GM18507 (cell line): Measurements from ENCODE around the gene AMMECR1.
A peak's percentile ranks its signal among the peaks of the same experiment; 100 is the strongest.
"Not testable (repeated sequence)": the region's sequence is repeated elsewhere in the genome, so short reads cannot be mapped to it uniquely, and the experiment has no call there.

Source experiments
- DNase-seq: peaks from one replicate; pipeline ENCODE4 v3.0.0; 2011; ENCODE audit warnings: low read depth; ENCODE audit not compliant: insufficient read length; ENCODE audit errors: extremely low spot score
- FAIRE-seq: peaks from 2 replicates; lab custom pipeline; 2011; peaks lifted over from hg19 to GRCh38; lab: Jason Lieb, UNC

AMMECR1 gene

DNA sequence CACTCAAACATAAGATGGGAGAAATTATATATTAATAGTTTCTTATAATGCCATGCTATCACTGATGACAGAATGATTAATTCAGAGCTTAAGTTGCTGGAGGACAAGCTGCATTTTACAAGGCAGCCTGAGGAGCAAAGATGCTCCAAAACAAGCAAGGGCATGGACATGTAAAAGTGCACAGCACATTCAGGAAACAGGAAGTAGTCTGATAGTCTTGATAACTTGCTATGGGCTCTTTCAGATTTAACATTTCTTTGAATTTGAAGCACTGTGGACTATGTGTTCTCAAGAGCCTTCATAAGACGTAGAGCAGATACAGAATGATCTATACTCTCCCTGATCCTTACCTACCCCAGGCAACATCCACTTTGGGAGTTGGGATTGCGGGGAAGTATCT, 50.0 kb downstream of the AMMECR1 start:
- FAIRE-seq: peak; percentile 33

GRCh38 chrX:110265661-110266060, 52.2 kb downstream of the AMMECR1 start:
- peak; percentile 24 for FAIRE-seq
- no peak for DNase-seq

More for the DNA sequence above, 50.0 kb downstream of the AMMECR1 start:
- DNase-seq: no peak

DNA sequence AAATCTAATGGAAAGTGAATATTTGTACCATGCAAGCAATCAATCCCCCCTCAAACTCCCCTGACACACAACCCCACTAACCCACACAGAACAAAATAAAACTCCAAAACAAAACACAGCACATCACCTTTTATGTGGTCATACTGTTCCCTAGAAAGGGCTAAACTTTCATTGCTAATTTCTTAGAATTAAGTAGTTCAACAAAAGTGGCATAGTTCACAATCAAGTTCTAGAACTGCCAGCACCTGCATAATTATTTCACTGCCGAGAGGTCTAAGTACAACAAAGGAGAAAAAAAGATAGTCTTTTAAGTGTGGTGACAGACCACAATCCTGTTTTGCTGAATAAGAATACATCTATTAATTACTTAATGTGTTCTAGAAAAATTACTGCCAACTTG, 58.8 kb downstream of the AMMECR1 start:
- FAIRE-seq (no peak), DNase-seq (no peak)

GRCh38 chrX:110258552-110258951, 59.3 kb downstream of the AMMECR1 start:
- DNase-seq: no peak
- FAIRE-seq: no peak

DNA sequence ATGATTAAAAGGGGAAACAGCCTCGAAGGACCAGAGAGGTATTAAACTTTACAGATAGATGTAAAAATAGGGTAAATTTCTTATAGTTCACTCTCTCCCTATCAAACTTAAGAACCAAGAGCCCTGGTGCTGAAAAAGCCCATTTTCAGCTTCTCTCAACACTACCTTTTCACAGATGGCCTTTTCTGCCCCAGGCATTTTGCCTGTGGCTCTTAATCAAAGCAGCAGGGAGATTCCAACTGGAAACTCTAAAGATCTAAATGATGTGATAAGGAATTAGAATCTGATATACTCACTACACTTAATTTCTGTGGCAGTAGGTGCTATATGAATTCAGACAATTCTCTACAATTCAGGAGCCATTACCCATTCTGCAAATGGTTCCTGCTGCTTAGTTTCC, 60.0 kb downstream of the AMMECR1 start:
- FAIRE-seq (no peak), DNase-seq (no peak)

- FAIRE-seq (no peak), DNase-seq (no peak)
Observed at GRCh38 chrX:110252711-110253110, 65.2 kb downstream of the AMMECR1 start.

DNA sequence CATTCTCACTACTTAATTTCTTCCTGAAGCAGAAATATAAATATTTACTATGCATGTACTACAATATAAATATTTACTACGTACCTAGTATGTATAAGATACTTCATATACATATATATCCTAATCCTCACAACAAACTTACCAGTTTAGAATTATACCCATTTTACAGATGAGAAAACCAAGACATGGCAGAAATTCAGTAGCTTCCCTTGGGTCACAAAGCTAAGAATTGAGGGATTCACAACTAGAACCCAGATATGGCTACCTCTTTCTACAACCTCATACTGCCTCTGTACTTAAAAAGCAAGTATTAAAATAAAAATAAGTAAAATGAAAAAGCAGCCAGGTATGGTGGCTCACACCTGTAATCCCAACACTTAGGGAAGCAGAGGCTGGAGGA, 65.9 kb downstream of the AMMECR1 start:
- FAIRE-seq: no peak
- DNase-seq: no peak

DNA sequence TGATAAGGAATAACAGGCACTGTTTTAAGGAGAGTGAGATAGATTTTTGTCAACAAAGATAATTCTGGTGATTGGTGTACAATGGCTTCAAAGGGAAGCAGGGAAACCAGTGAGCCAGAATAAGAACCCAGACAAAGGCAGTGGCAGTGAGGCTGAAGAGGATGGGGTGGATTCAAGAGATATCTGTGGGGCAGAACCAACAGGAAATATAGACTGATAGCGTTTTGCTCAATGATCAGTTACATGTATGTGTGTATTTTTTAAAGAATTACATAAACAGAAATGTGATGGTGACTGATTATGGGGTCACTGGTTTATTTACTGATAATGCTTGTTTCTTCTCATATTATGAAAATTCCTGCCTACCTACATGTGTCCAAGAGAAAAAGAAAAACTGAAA, 66.4 kb downstream of the AMMECR1 start:
- FAIRE-seq (no peak), DNase-seq (no peak)

DNA sequence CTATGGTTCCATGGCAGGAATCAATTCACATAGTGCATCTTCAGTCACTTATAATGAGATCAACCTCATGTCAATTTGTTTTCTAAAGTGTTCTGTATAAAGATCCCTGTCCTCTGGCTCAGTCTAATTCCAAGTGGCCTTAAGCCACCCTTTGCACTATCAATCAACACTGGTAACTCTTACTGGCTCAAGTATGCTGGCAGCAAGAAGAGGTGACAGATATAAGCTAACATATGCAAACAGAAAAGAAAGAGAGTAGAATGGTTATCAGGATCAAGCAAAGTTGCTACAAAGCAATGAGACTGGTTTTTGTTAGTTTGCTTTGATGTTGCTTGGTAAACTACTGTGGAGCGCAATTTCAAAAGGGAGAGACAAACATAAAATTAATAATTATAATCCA, 67.0 kb downstream of the AMMECR1 start:
- FAIRE-seq (no peak), DNase-seq (no peak)

DNA sequence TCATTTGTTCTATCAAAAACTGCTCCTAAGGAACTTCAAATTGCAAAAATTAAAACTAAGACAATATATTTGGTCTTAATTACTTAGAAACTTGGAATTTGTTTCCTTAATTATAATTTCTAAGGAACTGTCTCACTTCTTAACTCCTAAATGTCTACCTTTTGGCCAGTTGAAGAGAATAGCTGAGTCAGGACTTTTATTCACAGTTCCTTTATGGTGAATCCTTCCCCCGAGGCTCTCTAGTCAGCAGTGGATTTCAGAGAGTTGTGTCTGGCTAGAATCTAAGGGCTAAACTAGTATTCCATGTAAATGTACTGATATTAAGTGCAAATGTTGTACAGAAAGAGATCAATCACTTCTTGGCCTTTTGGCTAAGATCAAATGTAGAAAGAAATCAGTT, 69.3 kb downstream of the AMMECR1 start:
- DNase-seq (no peak), FAIRE-seq (no peak)

GRCh38 chrX:110245011-110245410, 72.9 kb downstream of the AMMECR1 start:
- FAIRE-seq (no peak), DNase-seq (no peak)

DNA sequence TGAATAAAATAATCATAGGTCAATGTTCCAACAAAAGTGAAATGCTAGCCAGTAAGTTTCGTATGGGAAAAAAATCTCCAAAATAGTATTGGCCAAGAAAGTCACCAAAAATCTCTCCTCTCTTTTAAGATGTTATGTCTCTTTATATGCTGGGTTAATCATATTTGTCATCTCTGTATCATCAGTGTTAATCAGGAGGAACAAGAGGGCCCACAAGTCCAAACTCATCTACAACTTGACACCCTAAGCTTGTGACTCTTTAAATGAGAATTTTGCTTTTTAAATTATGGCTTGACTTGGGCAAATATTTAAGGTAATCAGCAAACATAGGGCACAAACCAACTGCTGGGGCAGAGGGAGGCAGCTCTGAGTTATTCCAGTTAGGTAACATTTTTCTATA, 75.5 kb downstream of the AMMECR1 start:
- FAIRE-seq (no peak), DNase-seq (no peak)

- FAIRE-seq (no peak), DNase-seq (no peak)
Observed at GRCh38 chrX:110241816-110242215, 76.1 kb downstream of the AMMECR1 start.

- not testable (repeated sequence) for FAIRE-seq, DNase-seq
Observed at GRCh38 chrX:110238259-110238658, 79.6 kb downstream of the AMMECR1 start.

DNA sequence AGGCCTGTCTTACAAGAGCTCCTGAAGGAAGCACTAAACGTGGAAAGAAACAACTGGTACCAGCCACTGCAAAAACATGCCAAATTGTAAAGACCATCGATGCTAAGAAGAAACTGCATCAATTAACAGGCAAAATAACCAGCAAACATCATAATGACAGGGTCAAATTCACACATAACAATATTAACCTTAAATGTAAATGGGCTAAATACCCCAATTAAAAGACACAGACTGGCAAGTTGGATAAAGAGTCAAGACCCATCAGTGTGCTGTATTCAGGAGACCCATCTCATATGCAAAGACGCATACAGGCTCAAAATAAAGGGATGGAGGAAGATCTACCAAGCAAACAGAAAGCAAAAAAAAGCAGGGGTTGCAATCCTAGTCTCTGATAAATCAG, 86.4 kb downstream of the AMMECR1 start:
- DNase-seq, FAIRE-seq: not testable (repeated sequence)

DNA sequence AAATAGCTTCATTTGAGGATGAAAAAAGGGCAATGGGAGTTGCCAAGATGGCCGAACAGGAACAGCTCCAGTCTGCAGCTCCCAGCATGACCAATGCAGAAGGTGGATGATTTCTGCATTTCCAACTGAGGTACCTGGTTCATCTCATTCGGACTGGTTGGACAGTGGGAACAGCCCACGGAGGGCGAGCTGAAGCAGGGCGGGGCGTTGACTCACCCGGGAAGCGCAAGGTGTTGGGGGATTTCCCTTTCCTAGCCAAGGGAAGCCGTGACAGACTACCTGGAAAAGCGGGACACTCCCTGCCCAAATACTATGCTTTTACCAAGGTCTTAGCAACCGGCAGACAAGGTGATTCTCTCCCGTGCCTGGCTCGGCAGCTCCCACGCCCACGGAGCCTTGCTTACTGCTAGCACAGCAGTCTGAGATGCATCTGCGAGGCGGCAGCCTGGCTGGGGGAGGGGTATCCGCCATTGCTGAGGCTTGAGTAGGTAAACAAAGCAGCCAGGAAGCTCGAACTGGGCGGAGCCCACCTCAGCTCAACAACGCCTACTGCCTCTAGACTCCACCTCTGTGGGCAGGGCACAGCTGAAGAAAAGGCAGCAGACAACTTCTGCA, 88.3 kb downstream of the AMMECR1 start:
- DNase-seq, FAIRE-seq: not testable (repeated sequence)

DNA sequence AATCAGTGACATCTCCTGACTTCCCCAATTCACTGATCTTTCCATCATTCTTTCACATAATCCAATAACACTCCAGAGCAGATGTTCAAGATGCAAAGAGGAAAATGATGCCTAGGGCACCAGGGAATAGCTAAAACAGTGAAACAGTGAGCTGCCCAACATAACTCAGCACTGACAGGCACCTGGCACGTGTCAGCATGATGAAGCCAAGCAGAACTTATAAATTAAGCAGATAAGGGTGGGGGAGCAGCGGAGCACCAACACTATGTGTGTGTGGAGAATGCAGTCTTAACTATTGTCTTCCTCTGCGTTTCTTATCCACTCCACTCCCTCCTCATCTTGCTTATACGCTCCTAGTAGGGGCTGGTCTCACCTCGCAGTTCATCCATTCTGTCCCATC, 89.4 kb downstream of the AMMECR1 start:
- FAIRE-seq (no peak), DNase-seq (no peak)

GRCh38 chrX:110226931-110227330, 91.0 kb downstream of the AMMECR1 start:
- FAIRE-seq (no peak), DNase-seq (no peak)

DNA sequence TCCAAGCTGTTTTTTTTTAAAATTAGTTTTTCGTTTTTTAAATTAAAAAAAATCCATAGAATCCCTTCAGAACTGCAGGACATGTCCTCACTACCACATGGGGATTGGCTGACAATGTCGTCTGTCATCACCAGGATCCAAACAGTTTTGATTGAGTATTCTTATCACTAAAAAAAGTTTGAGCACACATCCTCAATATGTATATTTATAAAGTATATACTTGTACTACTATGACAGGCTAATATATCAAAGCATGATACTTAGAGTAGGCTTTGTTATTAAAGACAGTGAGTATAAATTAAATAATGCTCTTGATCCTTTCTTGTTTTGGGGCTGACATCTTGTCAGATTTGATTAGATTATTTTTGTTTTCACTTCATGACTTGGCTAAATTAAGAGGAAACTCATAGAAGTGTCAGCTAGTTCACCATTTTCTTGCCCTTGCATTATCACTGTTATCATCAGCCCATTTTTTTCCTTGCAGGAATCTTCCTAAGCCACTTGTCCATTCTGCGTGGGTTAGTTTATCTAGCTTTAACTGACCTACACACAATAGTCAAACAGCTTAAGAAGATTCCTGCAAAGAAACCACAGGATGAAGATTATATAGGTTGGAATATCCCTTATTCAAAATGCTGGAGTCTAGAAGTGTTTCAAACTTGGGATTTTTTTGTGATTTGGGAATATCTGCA, 92.8 kb downstream of the AMMECR1 start:
- no peak for FAIRE-seq
- DNase-seq: no peak

DNA sequence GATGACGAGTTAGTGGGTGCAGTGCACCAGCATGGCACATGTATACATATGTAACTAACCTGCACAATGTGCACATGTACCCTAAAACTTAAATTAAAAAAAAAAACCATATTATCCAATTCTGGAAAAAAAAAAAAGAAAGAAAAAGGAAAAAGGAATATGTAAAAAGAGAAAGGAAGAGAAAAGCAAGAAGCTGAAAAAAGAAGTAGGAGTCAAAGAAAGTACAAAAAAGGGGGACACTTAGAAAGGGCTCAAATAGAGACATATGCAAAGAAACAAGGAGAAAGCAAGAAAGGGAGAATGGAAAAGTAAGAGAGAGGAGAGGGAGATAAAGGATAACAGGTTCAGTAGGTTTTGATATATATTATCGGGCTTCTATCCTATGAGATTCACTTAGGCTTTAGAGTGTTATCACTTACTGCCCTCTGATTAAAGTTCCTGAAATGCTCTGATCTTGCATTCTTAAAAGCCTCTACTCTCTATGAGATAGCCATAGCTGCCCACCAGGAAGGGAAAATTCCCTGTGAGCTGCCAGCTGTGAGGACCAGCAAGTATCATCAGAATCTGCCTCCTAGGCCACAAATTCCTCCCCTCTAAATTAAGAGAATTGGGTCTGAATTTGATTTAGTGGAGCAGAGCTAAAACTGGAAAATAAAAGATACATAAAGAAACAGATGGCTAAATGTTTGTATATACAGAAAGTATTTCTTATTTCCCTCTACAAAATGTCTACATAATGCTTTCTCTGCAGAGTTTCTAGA, 95.2 kb downstream of the AMMECR1 start:
- no peak for DNase-seq
- FAIRE-seq: no peak

GRCh38 chrX:110219920-110220319, 98.0 kb downstream of the AMMECR1 start:
- no peak for DNase-seq
- no peak for FAIRE-seq
